Measurements from ENCODE around the gene URI1.

DNA sequence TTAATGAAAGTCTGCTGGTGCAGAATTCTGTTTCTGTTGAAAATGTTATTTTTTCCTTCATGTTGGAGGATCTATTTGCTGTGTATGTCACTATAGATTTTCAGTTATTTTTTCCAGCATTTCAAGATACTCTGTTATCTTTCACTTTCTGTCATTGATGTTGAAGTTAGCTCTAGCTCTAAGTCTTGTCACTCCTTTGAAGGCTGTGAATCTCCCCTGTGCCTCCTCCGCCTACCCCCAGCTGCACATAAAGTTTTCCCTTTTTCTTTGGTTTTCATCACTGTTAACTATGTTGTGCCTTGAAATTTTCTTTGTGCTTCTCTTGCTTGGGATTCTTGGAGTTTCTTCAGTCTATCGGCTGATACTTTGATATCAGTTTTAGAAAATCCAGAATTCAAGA lies 20.8 kb downstream of the URI1 start:
- no peak for TF ChIP-seq CTCF (conservative IDR thresholded peaks at IDR 0.05; ENCODE audit: low read depth, low read length)
- TF ChIP-seq EZH2 (IDR thresholded peaks at IDR 0.05; ENCODE audit: low read length, unreplicated experiment), result no peak
- TF ChIP-seq EZH2phosphoT487 (IDR thresholded peaks at IDR 0.05; ENCODE audit: borderline replicate concordance, low read length), result no peak
